ENCODE results near the gene ABCF2.

The ABCF2 gene

DNA sequence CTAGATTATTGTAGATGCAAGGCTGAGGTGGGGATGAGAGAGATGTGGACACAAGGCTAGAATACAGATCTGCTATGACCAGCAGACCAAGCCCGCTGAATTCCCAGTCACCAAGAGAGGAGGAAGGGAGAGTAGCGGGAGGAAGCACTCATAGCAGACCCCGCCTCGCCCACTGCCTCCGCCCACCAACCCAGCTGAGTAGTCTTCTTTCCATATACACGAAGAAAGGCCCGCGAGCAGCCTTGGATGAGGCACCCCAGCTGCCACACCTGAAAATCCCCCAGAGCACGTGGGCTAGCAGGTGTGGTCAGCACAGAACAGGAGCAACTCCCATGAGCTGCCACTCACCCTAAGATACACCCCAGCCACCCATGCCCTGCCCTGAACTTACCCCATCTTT is 8.8 kb downstream of the ABCF2 start:
- no peak overlapping the region for H3K4me3 ChIP-seq (ENCODE audit: low read length)

DNA sequence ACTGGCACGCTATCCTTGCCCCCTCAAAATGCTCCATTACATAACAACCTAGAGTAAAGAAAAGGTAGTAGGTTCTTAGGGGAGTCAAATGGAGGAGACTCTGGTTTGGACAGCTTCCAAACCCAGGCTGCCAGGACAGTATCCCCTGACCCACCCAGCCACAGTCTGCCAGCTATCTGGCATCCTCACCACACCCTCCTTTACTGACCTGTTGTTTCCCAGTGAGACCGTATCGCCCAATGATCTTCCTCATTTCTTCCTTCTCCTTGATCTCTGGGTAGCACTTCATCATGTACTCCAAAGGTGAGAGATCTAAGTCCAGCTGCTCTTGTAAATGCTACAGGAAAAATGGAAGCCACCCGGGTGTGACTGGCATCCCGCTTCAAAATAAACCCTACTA is 11.6 kb downstream of the ABCF2 start:
- H3K36me3 ChIP-seq (replicated peaks; ENCODE audit: insufficient read depth, low read length), result peaks cover 28% of the 10 kb centered on the region; the same call in 1 of the 2 replicates
- TF ChIP-seq EZH2phosphoT487 (IDR thresholded peaks at IDR 0.05; ENCODE audit: low read length), result no peak
- no peak for TF ChIP-seq EZH2 (optimal IDR thresholded peaks at IDR 0.05; ENCODE audit: low read depth, low read length)
- TF ChIP-seq, protein P1, sequence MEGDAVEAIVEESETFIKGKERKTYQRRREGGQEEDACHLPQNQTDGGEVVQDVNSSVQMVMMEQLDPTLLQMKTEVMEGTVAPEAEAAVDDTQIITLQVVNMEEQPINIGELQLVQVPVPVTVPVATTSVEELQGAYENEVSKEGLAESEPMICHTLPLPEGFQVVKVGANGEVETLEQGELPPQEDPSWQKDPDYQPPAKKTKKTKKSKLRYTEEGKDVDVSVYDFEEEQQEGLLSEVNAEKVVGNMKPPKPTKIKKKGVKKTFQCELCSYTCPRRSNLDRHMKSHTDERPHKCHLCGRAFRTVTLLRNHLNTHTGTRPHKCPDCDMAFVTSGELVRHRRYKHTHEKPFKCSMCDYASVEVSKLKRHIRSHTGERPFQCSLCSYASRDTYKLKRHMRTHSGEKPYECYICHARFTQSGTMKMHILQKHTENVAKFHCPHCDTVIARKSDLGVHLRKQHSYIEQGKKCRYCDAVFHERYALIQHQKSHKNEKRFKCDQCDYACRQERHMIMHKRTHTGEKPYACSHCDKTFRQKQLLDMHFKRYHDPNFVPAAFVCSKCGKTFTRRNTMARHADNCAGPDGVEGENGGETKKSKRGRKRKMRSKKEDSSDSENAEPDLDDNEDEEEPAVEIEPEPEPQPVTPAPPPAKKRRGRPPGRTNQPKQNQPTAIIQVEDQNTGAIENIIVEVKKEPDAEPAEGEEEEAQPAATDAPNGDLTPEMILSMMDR (IDR thresholded peaks at IDR 0.05; ENCODE audit: low read length), result no peak

More for the DNA sequence above, 8.8 kb downstream of the ABCF2 start:
- Histone ChIP-seq H3K4me2 (ENCODE audit: low read depth, low read length) (no peak overlapping the region), H3K36me3 (replicated peaks; ENCODE audit: insufficient read depth, low read length) (peaks cover 30% of the 10 kb centered on the region), H3F3A (ENCODE audit: insufficient read depth, low read length) (no peaks in the 10 kb centered on the region), H3K27me3 (replicated peaks; ENCODE audit: insufficient read depth, low read length) (no peaks in the 10 kb centered on the region), H3K9me2 (replicated peaks; ENCODE audit: insufficient read depth, low read length) (no peaks in the 10 kb centered on the region), H3K9me3 (replicated peaks; ENCODE audit: insufficient read depth, low read length) (no peaks in the 10 kb centered on the region), H3K27ac (ENCODE audit: low read length) (no peak overlapping the region), H3K9ac (ENCODE audit: low read length) (no peak overlapping the region), H3K4me1 (ENCODE audit: low read length) (no peaks in the 10 kb centered on the region), H3K79me2 (ENCODE audit: low read length) (no peaks in the 10 kb centered on the region), H4K20me1 (ENCODE audit: insufficient read depth, low read length) (no peaks in the 10 kb centered on the region), H2AFZ (ENCODE audit: low read length) (no peak overlapping the region)
- DNase-seq, result no peak
- TF ChIP-seq EZH2phosphoT487 (IDR thresholded peaks at IDR 0.05; ENCODE audit: low read length) (no peak), EZH2 (optimal IDR thresholded peaks at IDR 0.05; ENCODE audit: low read depth, low read length) (no peak)
- TF ChIP-seq, protein P1 (IDR thresholded peaks at IDR 0.05; ENCODE audit: low read length), result no peak

DNA sequence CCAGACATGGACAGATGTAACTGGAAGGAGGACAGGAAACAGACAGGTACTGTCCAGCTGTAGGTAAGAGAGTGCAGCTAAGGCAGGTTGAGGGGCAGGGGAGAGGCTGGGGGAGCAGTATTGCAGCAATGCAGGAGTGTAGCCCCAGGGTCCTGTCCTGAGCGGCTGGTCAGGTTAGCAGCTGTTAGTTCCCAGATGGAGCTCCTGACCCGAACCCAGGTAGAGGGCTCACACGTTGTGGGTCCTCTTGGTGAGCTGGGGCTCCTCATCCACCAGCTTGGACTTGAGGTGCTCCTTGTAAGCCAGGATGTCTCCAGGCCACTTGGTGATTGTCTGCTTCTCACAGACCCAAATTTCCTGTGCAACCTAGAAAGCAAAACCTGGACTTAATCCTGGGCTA is 13.2 kb downstream of the ABCF2 start:
- Histone ChIP-seq H3F3A (ENCODE audit: insufficient read depth, low read length) (no peaks in the 10 kb centered on the region), H3K9me2 (replicated peaks; ENCODE audit: insufficient read depth, low read length) (no peaks in the 10 kb centered on the region), H3K27ac (ENCODE audit: low read length) (no peak overlapping the region), H3K9me3 (replicated peaks; ENCODE audit: insufficient read depth, low read length) (no peaks in the 10 kb centered on the region), H4K20me1 (ENCODE audit: insufficient read depth, low read length) (no peaks in the 10 kb centered on the region), H3K79me2 (ENCODE audit: low read length) (no peaks in the 10 kb centered on the region), H3K27me3 (replicated peaks; ENCODE audit: insufficient read depth, low read length) (no peaks in the 10 kb centered on the region), H3K4me3 (ENCODE audit: low read length) (no peak overlapping the region), H3K36me3 (replicated peaks; ENCODE audit: insufficient read depth, low read length) (peaks cover 22% of the 10 kb centered on the region; the same call in 1 of the 2 replicates), H3K4me1 (ENCODE audit: low read length) (no peaks in the 10 kb centered on the region), H3K9ac (ENCODE audit: low read length) (no peak overlapping the region), H3K4me2 (ENCODE audit: low read depth, low read length) (no peak overlapping the region), H2AFZ (ENCODE audit: low read length) (no peak overlapping the region)
- no peak for DNase-seq
- TF ChIP-seq, protein P1 (IDR thresholded peaks at IDR 0.05; ENCODE audit: low read length), result no peak
- TF ChIP-seq EZH2 (optimal IDR thresholded peaks at IDR 0.05; ENCODE audit: low read depth, low read length), result no peak
- no peak for TF ChIP-seq EZH2phosphoT487 (IDR thresholded peaks at IDR 0.05; ENCODE audit: low read length)

More for the DNA sequence above, 11.6 kb downstream of the ABCF2 start:
- no peaks in the 10 kb centered on the region for H3K79me2 ChIP-seq (ENCODE audit: low read length)
- no peak overlapping the region for H2AFZ ChIP-seq (ENCODE audit: low read length)
- H3K4me3 ChIP-seq (ENCODE audit: low read length), result no peak overlapping the region
- H3K27ac ChIP-seq (ENCODE audit: low read length), result no peak overlapping the region
- no peaks in the 10 kb centered on the region for H4K20me1 ChIP-seq (ENCODE audit: insufficient read depth, low read length)
- DNase-seq, result no peak
- no peak overlapping the region for H3K4me2 ChIP-seq (ENCODE audit: low read depth, low read length)
- H3K9me2 ChIP-seq (replicated peaks; ENCODE audit: insufficient read depth, low read length), result no peaks in the 10 kb centered on the region
- no peaks in the 10 kb centered on the region for H3K27me3 ChIP-seq (replicated peaks; ENCODE audit: insufficient read depth, low read length)
- no peaks in the 10 kb centered on the region for H3K4me1 ChIP-seq (ENCODE audit: low read length)
- no peaks in the 10 kb centered on the region for H3F3A ChIP-seq (ENCODE audit: insufficient read depth, low read length)
- H3K9me3 ChIP-seq (replicated peaks; ENCODE audit: insufficient read depth, low read length), result no peaks in the 10 kb centered on the region
- H3K9ac ChIP-seq (ENCODE audit: low read length), result no peak overlapping the region
